C4-2B (cell line): ENCODE measurements around the gene ARHGAP45.

ENCODE experiments used
- H3K27ac ChIP-seq: fragments of 450-650 bp; 2 replicates; pipeline ENCODE4 v1.5.1; 2017
- ZFX ChIP-seq: fragments of 450-650 bp; IDR thresholded peaks from 2 replicates; pipeline ENCODE4 v1.6.1; 2017
- TF ChIP-seq, protein P1 (sequence below): fragments of 450-650 bp; conservative IDR thresholded peaks from 2 replicates; pipeline ENCODE4 v1.5.1; 2017; ENCODE audit warnings: mild to moderate bottlenecking

Gene ARHGAP45

DNA sequence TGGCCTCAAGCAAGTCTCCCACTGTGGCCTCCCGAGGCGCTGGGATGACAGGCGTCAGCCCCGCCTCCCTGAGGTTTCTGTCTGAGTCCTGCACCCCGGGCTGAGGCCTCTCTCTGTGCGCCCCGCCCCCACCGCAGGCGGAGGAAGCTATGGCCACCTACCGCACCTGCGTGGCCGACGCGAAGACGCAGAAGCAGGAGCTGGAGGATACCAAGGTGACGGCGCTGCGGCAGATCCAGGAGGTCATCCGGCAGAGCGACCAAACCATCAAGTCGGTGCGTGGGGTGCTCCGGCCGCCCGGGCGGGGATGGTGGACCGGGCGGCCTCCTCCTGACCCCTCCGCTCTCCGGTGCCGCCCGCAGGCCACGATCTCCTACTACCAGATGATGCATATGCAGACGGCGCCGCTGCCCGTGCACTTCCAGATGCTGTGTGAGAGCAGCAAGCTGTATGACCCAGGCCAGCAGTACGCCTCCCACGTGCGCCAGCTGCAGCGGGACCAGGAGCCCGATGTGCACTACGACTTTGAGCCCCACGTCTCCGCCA, 12.7 kb downstream of the ARHGAP45 start:
- no peak overlapping the region for H3K27ac ChIP-seq
- TF ChIP-seq, protein P1, sequence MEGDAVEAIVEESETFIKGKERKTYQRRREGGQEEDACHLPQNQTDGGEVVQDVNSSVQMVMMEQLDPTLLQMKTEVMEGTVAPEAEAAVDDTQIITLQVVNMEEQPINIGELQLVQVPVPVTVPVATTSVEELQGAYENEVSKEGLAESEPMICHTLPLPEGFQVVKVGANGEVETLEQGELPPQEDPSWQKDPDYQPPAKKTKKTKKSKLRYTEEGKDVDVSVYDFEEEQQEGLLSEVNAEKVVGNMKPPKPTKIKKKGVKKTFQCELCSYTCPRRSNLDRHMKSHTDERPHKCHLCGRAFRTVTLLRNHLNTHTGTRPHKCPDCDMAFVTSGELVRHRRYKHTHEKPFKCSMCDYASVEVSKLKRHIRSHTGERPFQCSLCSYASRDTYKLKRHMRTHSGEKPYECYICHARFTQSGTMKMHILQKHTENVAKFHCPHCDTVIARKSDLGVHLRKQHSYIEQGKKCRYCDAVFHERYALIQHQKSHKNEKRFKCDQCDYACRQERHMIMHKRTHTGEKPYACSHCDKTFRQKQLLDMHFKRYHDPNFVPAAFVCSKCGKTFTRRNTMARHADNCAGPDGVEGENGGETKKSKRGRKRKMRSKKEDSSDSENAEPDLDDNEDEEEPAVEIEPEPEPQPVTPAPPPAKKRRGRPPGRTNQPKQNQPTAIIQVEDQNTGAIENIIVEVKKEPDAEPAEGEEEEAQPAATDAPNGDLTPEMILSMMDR, result no peak

DNA sequence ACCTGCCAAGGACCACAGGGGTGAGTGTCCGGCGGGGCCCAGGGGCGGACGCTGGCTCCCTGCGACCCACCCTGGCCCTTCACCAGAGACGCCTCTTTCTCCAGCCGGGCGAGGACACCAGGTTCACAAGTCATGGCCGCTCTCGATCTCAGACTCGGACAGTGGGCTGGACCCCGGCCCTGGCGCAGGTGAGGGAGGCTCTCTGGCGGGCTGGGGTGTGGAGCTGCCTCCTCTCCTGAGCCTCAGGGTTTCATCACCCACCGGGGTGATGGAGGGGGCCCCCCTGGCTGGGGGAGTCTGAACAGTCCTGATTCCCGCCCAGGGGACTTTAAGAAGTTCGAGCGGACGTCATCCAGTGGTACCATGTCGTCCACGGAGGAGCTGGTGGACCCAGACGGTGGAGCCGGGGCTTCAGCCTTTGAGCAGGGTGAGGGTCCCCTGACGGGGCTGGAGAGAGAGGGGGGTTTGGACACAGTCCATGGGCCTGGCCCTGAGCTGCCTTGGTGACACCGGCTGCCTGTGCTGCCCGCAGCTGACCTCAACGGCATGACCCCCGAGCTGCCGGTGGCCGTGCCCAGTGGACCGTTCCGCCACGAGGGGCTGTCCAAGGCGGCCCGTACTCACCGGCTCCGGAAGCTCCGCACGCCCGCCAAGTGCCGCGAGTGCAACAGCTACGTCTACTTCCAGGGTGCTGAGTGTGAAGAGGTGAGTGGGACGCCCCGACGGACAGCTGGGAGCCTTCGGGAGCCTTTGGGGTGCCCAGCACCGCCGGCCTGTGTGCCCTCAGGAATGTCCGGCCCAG, 13.6 kb downstream of the ARHGAP45 start:
- no peak overlapping the region for H3K27ac ChIP-seq
- TF ChIP-seq, protein P1, result no peak
- no peak for TF ChIP-seq ZFX

DNA sequence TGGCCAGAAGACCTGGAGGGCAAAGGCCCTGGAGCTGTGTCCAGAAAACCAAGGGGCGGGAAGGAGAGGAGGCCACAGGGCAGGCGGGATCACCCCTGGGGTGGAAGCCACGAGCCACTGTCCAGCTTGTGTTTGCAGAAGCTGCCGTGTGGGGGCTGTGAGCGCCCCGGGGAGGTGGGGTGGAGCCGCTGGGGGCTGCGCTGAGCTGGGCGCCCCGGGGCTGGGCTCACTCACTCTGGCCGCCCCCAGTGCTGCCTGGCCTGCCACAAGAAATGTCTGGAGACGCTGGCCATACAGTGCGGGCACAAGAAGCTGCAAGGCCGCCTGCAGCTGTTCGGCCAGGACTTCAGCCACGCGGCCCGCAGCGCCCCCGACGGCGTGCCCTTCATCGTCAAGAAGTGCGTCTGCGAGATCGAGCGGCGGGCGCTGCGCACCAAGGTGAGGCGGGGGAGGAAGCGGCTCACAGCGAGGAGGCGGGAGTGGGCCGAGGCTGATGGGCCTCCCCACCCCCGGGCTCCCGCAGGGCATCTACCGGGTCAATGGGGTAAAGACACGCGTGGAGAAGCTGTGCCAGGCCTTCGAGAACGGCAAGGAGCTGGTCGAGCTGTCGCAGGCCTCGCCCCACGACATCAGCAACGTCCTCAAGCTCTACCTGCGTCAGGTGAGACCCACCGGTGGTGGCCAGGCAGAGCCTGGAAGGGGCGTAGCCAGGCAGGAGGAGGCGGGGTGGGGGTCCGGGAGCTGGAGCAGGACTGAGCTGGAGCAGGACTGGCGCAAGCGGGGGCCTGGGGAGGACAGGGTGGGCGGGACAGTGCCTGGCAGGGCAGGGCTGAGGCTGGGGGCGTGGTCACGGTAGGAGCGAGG, 14.6 kb downstream of the ARHGAP45 start:
- peak overlapping the region; percentile 23; the same call in 1 of the 2 replicates for H3K27ac ChIP-seq
- TF ChIP-seq, protein P1, result no peak
- no peak for TF ChIP-seq ZFX

DNA sequence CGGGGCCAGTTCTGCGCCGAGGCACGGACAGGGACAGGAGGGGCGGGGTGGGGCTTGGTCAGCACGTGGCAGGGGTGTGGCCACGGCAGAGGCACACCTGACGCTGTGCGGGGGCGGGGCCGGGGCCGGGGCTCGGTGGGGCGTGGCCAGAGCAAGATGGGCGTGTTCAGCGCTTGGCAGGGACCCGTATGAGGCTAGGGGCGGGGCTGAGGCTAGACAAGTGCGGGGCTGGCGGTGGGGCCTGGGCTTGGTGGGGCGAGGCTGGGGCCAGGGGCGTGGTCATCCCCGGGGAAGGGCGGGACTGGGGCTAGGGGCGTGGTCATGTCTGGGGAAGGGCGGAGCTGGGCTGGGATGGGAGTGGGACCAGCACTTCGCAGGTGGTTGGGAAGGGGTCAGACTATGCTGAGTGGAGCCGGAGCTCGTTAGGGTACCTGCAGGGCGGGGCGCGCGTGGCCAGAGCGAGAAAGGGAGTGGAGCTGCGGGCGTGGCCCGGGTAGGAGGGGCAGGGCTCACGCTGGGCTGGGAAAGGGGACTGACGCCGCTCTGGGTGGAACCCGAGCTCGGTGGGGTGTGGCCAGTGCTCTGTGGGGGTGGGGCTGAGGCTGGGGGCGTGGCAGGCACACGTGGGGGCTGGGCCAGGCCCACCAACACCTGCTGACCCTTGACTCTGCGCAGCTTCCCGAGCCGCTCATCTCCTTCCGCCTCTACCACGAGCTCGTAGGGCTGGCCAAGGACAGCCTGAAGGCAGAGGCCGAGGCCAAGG, 15.4 kb downstream of the ARHGAP45 start:
- H3K27ac ChIP-seq, result peak overlapping the region; percentile 74
- TF ChIP-seq ZFX, result no peak
- TF ChIP-seq, protein P1, result no peak

DNA sequence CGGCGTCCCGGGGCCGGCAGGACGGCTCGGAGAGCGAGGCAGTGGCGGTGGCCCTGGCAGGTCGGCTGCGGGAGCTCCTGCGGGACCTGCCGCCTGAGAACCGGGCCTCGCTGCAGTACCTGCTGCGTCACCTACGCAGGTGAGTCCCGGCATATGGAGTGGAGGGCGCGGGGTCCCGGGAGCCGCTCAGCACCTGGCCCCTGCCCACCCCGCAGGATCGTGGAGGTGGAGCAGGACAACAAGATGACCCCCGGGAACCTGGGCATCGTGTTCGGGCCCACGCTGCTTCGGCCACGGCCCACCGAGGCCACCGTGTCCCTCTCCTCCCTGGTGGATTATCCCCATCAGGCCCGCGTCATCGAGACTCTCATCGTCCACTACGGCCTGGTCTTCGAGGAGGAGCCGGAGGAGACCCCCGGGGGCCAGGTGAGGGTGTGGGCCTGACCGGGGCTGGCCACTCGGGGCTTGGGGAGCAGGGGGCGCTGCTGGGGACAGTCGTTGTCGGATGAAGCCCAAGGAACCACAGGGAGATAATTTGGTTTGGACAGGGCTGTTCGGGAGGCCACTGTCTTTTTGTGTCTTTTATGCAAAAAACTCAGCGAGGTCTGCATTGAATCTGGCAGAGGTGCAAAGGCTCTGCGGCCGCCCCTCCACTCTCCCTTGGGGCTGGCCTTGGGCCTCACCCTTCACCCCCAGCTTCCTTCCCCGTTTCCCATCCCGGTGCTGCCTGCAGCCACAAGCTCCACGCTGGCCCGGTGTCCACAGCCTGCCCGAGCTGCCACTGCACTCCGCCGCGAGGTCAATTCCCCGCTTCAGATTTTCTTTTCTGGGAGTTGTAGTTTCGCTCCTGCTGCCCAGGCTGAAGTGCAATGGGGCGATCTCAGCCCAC, 16.2 kb downstream of the ARHGAP45 start:
- H3K27ac ChIP-seq, result peak overlapping the region; percentile 74
- TF ChIP-seq, protein P1, result no peak
- peak; percentile 57; the same call in 1 of the 2 replicates for TF ChIP-seq ZFX
